Stimulated activated naive B cell treated with anti-CD40 and anti-IgM and Interleukin-4, amounts not matched to agents 10 μg/mL and 1 μg/mL and 100 μg/mL, for 72 hours (primary cell): Measurements from ENCODE around the gene SLC7A8.
"Not testable (repeated sequence)": the region's sequence is repeated elsewhere in the genome, so short reads cannot be mapped to it uniquely, and the experiment has no call there.

ENCODE experiments used
- ATAC-seq, 2 donors: fragments of 150-1000 bp; cut with Tn5 transposase; replicated peaks; 2 replicates each; pipeline ENCODE4 v1.10.0; 2021; ENCODE audit warnings: moderate library complexity in 1 of 2
- DNase-seq: peaks from one replicate; pipeline ENCODE4 v3.0.0; 2021
- H3K27ac Mint-ChIP-seq: one replicate; pipeline ENCODE4 v1.8.0; 2022; ENCODE audit warnings: mild to moderate bottlenecking, mixed read lengths
- H3K27me3 Mint-ChIP-seq, 2 donors: one replicate each; pipeline ENCODE4 v1.8.0; 2022; ENCODE audit warnings: mixed read lengths in 2 of 2
- H3K36me3 Mint-ChIP-seq, 2 donors: one replicate each; pipeline ENCODE4 v1.8.0; 2022; ENCODE audit warnings: mixed read lengths in 2 of 2, mild to moderate bottlenecking in 1 of 2
- H3K4me1 Mint-ChIP-seq, 2 donors: one replicate each; pipeline ENCODE4 v1.8.0; 2022; ENCODE audit warnings: mixed read lengths in 2 of 2, mild to moderate bottlenecking in 1 of 2
- H3K4me3 Mint-ChIP-seq, 2 donors: one replicate each; pipeline ENCODE4 v1.8.0; 2022; ENCODE audit warnings: mild to moderate bottlenecking in 2 of 2, mixed read lengths in 2 of 2, moderate library complexity in 1 of 2
- H3K9me3 Mint-ChIP-seq, 2 donors: one replicate each; pipeline ENCODE4 v1.8.0; 2022; ENCODE audit warnings: mixed read lengths in 2 of 2, mild to moderate bottlenecking in 1 of 2

The SLC7A8 gene

DNA sequence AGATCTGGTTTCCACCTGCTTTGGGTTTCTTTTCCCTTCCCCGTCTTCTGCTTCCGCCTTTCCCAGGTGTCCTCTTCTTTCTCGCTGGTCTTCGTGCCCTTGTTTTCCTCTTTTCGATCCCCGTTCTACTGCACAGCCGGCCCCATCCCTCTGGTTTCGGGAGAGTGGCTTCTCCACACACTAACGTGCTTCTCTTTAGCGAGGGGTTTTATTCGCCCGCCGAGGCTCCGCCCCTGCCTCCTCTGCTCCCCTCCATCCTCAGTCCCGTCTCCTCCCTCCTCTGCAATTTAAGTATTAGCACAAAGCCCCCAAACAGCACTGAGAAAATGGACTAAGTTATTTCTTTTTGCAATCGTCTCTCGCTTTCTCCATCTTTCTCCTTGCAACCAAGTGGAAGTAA is at the start of gene SLC7A8:
SLC7A8 (minus strand) TSS at position 182 of the 400 bp plus-strand sequence. CDS start 746 bp downstream, outside the sequence.
- Mint-ChIP-seq H3K4me3 (no peak within 1 kb of the TSS), H3K27me3 (peaks cover 12 to 32% of the 10 kb centered on the region in 2 donors), H3K27ac (no peak within 1 kb of the TSS), H3K36me3 (no peaks in the 10 kb centered on the region), H3K9me3 (no peaks in the 10 kb centered on the region), H3K4me1 (peaks cover 0 to 2% of the 10 kb centered on the region in 2 donors)
- ATAC-seq: peak; percentile 58 to 62
- DNase-seq: no peak

DNA sequence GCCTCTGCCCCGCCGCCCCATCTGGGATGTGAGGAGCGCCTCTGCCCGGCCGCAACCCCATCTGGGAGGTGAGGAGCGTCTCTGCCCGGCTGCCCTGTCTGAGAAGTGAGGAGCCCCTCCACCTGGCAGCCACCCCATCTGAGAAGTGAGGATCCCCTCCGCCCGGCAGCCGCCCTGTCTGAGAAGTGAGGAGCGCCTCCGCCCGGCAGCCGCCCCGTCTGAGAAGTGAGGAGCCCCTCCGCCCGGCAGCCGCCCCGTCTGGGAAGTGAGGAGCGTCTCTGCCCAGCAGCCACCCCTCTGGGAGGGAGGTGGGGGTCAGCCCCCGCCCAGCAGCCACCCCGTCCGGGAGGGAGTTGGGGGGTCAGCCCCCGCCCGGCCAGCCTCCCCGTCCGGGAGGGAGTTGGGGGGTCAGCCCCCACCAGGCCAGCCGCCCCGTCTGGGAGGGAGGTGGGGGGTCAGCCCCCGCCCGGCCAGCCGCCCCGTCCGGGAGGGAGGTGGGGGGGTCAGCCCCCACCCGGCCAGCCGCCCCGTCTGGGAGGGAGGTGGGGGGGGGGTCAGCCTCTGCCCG is 48.9 kb upstream of the SLC7A8 start:
- H3K9me3 Mint-ChIP-seq, H3K36me3 Mint-ChIP-seq, DNase-seq, H3K4me3 Mint-ChIP-seq, H3K4me1 Mint-ChIP-seq, ATAC-seq, H3K27ac Mint-ChIP-seq: not testable (repeated sequence)
- H3K27me3 Mint-ChIP-seq: peaks cover 3 to 10% of the 10 kb centered on the region in 2 donors

DNA sequence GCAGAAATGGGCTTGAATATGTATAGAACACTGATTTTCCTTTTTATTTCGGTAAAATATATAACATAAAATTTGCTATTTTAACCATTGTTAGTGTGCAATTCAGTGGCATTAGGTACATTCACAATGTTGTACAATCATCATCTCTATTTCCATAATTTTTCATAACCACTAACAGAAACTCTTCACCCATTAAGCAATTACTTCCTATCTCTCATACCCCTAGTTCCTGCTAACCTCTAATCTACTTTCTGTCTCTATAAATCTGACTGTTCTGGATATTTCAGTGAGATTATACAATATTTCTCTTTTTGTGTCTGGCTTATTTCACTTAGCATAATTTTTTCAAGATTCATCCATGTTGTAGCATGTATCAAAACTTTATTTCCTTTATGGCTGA is 45.4 kb upstream of the SLC7A8 start:
- ATAC-seq (no peak), DNase-seq (no peak)
- peaks cover 12 to 21% of the 10 kb centered on the region in 2 donors for H3K27me3 Mint-ChIP-seq
- no peak overlapping the region for H3K4me3 Mint-ChIP-seq
- H3K4me1 Mint-ChIP-seq: peaks cover 1 to 7% of the 10 kb centered on the region in 2 donors
- no peak overlapping the region for H3K27ac Mint-ChIP-seq
- H3K9me3 Mint-ChIP-seq: peaks cover 10 to 12% of the 10 kb centered on the region in 2 donors
- H3K36me3 Mint-ChIP-seq: no peaks in the 10 kb centered on the region

DNA sequence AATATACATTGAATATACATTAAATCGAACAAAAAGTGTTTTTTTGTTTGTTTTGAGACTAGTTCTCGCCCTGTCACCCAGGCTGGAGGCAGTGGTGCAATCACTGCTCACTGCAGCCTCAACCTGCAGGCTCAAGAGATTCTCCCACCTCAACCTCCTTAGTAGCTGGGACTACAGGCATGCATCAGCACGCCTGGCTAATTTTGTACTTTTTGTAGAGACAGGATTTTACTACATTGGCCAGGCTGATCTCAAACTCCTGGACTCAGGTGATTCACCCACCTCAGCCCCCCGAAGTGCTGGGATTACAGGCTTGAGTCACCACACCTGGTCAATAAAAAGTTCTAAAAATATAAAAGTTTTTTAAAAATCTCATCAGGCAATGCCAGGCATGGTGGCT is 44.1 kb upstream of the SLC7A8 start:
- peaks cover 12 to 21% of the 10 kb centered on the region in 2 donors for H3K27me3 Mint-ChIP-seq

DNA sequence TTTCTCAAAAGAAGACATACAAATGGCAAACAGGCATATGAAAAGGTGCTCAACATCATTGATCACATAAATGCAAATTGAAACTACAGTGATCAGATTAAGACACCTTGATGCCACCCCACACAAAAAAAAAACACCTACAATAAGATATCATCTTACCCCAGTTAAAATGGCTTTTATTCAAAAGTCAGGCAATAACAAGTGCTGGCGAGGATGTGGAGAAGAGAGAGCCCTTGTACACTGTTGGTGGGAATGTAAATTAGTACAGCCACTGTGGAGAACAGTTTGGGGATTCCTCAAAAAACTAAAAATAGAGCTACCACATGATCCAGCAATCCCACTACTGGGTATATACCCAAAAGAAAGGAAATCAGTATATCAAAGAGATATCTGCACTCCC is 41.5 kb upstream of the SLC7A8 start:
- Mint-ChIP-seq H3K27me3 (peaks cover 21 to 39% of the 10 kb centered on the region in 2 donors), H3K27ac (peak overlapping the region; percentile 76), H3K9me3 (peaks cover 10% of the 10 kb centered on the region in 2 donors)
- not testable (repeated sequence) for H3K4me1 Mint-ChIP-seq, H3K36me3 Mint-ChIP-seq, H3K4me3 Mint-ChIP-seq, ATAC-seq, DNase-seq

More for the DNA sequence above, 44.1 kb upstream of the SLC7A8 start:
- H3K27ac Mint-ChIP-seq: no peak overlapping the region
- DNase-seq (no peak), ATAC-seq (no peak)
- peaks cover 1 to 7% of the 10 kb centered on the region in 2 donors for H3K4me1 Mint-ChIP-seq
- no peaks in the 10 kb centered on the region for H3K36me3 Mint-ChIP-seq
- H3K9me3 Mint-ChIP-seq: peaks cover 10 to 12% of the 10 kb centered on the region in 2 donors
- H3K4me3 Mint-ChIP-seq: no peak overlapping the region

DNA sequence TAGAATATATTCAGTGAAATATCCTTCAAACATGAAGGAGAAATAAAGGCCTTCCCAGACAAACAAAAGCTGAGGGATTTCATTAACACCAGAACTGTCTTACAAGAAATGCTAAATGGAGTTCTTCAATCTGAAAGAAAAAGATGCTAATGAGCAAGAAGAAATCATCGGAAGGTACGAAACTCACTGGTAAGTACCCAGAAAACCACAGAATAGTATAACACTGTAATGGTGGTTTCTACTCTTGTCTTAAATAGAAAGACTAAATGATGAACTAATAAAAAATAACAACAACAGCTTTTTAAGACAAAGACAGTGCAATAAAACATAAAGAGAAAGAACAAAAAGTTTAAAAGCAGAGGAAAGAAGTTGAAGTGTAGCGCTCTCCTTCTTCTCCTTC is 35.6 kb upstream of the SLC7A8 start:
- Mint-ChIP-seq H3K4me3 (no peak overlapping the region), H3K4me1 (no peaks in the 10 kb centered on the region), H3K36me3 (peaks cover 3 to 6% of the 10 kb centered on the region in 2 donors), H3K27ac (no peak overlapping the region), H3K27me3 (peaks cover 42 to 62% of the 10 kb centered on the region in 2 donors), H3K9me3 (peaks cover 6 to 7% of the 10 kb centered on the region in 2 donors)
- no peak for ATAC-seq
- DNase-seq: no peak

DNA sequence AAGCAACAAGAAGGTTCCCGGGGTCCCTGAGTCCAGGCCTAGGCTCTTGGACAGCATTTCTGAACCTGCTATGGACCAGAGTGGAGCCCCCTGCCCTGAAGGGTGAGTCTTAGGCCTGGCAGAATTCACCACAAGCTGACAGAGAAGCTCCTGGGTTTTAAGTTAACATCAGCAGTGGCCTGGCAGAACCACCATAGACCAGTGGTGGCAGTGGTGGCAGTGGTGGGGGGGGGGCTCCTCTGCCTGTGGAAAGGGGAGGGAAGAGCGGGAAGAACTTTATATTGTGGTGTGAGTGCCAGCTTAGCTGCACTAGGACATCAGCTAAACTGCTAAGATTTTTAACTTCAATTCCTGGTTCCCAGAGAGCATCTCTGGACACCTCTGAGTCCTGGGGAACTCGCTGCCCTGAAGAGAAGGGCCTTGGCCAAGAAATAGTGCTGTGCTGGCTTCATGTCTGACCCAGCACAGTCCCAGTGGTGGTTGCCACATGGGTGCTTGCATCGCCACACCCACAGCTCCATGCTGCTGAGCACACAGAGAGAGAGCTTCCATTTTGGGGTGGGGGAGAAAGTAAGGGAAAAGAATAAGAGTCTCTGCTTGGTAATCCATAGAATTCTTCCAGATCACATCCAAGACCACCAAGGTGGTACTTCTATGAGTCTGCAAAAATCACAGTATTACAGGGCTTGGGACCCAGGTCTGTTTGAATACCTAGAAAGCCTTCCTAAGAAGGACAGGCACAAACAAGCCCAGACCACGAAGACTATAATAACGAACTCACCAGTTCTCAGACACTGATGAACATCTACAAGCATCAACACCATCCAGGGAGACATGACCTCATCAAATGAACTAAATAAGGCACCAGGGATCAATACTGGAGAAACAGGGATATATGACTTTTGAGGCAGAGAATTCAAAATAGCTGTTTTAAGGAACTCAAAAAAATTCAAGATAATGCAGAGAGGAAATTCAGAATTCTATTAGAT is 33.9 kb upstream of the SLC7A8 start:
- Mint-ChIP-seq H3K4me3 (no peak overlapping the region), H3K9me3 (peaks cover 6 to 7% of the 10 kb centered on the region in 2 donors), H3K27ac (no peak overlapping the region), H3K27me3 (peaks cover 45 to 65% of the 10 kb centered on the region in 2 donors), H3K4me1 (no peaks in the 10 kb centered on the region), H3K36me3 (peaks cover 3 to 6% of the 10 kb centered on the region in 2 donors)
- DNase-seq (no peak), ATAC-seq (no peak)

DNA sequence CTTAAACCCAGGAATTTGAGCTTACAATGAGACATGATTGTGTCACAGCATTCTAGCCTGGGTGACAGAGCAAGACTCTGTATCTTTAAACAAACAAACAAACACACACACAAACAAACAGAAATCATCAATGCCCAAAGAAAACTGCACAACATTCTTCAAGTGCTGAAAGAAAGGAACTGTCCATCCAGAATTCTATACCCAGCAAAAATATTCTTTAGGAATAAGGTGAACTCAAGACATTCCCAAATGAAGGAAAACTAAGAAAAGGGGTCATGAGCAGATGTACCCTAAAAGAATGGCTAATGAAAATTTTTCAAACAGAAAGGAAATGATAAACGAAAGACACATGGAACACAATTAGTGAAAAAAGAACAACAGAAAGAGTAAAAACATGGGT is 32.0 kb upstream of the SLC7A8 start:
- no peak for ATAC-seq
- no peak for DNase-seq
- Mint-ChIP-seq H3K4me1 (no peaks in the 10 kb centered on the region), H3K27ac (no peak overlapping the region), H3K4me3 (no peak overlapping the region), H3K9me3 (peaks cover 6 to 7% of the 10 kb centered on the region in 2 donors), H3K27me3 (peaks cover 43 to 58% of the 10 kb centered on the region in 2 donors), H3K36me3 (peaks cover 3 to 6% of the 10 kb centered on the region in 2 donors)

DNA sequence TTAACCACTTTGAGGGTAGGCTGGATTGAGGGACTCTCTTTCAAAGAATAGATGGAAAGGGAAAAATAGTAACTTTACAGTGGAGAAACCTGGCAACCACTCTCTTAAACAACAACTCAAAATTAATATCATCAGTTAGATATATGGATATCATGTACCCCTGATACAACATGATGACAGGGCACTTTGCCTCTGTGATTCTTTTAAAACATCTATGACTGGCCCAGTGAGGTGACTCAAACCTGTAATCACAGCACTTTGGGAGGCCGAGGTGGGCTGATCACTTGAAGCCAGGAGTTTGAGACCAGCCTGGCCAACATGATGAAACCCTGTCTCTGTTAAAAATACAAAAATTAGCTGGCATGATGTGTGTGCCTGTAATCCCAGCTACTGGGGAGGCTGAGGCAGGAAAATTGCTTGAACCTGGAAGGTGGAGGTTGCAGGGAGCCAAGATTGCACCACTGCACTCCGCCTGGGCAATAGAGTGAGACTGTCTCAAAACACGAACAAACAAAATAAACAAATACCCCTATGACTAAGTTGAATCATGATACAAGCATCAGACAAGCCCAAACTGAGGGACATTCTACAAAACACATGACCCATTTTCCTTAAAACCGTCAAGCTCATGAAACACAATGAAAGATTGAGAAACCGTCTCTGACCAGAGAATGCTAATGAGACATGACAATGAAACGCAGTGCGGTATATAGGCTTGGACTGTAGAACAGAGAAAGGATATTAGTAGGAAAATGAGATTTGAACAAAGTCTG is 26.4 kb upstream of the SLC7A8 start:
- H3K36me3 Mint-ChIP-seq: no peaks in the 10 kb centered on the region
- H3K4me3 Mint-ChIP-seq: no peak overlapping the region
- no peaks in the 10 kb centered on the region for H3K4me1 Mint-ChIP-seq
- no peak for ATAC-seq
- H3K27me3 Mint-ChIP-seq: peaks cover 21 to 36% of the 10 kb centered on the region in 2 donors
- no peaks in the 10 kb centered on the region for H3K9me3 Mint-ChIP-seq
- no peak for DNase-seq
- H3K27ac Mint-ChIP-seq: no peak overlapping the region

DNA sequence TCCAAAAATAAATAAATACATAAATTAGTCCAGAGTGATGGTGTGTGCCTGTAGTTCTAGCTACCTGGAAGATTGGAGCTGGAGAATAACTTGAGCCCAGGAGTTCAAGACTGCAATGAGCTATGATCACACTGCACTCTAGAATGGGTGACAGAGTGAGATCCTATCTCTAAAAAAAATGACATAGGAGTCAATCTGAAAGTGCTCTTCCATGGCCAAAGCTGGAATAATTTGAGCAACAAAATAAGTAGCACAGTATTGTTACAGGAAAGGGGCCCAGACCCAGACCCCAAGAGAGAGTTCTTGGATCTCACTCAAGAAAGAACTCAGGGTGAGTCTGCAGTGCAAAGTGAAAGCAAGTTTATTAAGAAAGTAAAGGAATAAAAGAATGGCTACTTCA is 24.9 kb upstream of the SLC7A8 start:
- Mint-ChIP-seq H3K9me3 (no peaks in the 10 kb centered on the region), H3K36me3 (no peaks in the 10 kb centered on the region), H3K27me3 (peaks cover 21 to 35% of the 10 kb centered on the region in 2 donors), H3K4me3 (no peak overlapping the region), H3K4me1 (no peaks in the 10 kb centered on the region), H3K27ac (no peak overlapping the region)
- no peak for ATAC-seq
- DNase-seq: no peak

DNA sequence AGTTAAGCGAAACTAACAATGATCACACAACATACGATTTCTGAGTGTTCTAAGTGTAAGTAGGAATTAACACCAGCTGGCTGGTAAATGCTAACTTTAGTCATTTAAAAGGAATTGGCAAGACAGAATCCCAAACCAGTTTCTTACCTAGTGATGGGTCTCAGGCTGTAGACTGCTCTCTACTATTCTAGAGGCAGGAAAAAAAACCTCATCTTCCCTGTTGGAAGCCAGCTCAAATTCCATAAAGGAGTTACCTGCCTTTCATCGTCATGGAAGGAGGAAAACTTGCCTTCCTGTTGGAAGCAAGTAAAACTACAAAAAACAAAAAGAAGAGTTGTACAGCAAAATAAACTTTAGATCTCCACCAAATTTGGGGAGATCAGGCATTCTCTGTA is 23.7 kb upstream of the SLC7A8 start:
- Mint-ChIP-seq H3K4me1 (no peaks in the 10 kb centered on the region), H3K9me3 (no peaks in the 10 kb centered on the region), H3K4me3 (no peak overlapping the region), H3K36me3 (no peaks in the 10 kb centered on the region), H3K27me3 (peaks cover 20 to 33% of the 10 kb centered on the region in 2 donors), H3K27ac (no peak overlapping the region)
- DNase-seq (no peak), ATAC-seq (no peak)

DNA sequence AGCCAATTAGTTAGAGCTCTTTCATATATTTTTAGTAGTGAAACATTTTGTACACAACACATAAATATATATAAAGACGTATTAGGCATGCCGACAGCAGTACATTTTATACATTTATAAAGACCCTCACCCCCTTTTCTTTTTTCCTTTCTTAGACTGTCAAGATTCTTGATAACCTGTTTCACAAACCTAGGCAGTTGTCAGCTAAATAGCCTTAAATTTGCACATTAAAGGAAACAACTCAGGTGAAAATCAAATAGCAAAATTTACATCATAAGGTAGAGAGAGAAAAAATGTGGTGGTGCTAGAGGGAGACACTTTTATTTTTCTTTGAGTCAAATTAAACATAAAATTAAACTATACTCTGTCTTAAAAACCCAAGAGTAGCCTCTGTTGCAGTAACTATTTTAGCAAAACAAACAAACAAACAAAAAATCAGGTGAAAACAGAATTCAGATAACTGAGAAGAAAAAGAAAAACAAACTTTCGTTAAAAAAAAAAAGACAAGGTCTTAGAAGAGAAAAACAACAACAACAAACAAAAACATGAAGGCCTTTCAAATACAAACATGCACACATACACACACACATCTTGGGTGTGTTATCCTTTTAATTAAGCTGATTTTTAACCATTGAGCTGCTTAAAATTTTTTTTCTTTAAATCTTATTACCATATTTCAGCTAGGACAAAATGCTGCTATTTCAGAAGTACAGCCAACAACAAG is 23.1 kb upstream of the SLC7A8 start:
- Mint-ChIP-seq H3K4me1 (no peaks in the 10 kb centered on the region), H3K36me3 (no peaks in the 10 kb centered on the region), H3K27me3 (peaks cover 20 to 33% of the 10 kb centered on the region in 2 donors), H3K4me3 (no peak overlapping the region), H3K27ac (no peak overlapping the region), H3K9me3 (no peaks in the 10 kb centered on the region)
- ATAC-seq (no peak), DNase-seq (no peak)

DNA sequence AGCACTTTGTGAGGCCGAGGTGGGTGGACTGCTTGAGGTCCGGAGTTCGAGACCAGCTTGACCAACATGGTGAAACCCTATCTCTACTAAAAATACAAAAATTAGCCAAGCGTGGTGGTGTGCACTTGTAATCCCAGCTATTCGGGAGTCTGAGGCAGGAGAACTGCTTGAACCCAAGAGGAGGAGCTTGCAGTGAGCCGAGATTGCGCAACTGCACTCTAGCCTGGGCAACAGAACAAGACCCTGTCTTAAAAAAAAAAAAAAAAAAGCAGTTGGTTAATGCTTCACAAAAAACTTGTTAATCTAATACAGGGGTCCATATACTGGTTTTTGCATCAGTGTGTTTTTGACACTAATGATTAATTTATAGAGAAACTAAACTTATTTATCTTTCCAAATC is 18.5 kb upstream of the SLC7A8 start:
- no peak overlapping the region for H3K27ac Mint-ChIP-seq
- H3K4me1 Mint-ChIP-seq: no peaks in the 10 kb centered on the region
- no peak overlapping the region for H3K4me3 Mint-ChIP-seq
- DNase-seq (no peak), ATAC-seq (no peak)
- H3K36me3 Mint-ChIP-seq: no peaks in the 10 kb centered on the region
- H3K27me3 Mint-ChIP-seq: peaks cover 6 to 8% of the 10 kb centered on the region in 2 donors
- H3K9me3 Mint-ChIP-seq: no peaks in the 10 kb centered on the region

DNA sequence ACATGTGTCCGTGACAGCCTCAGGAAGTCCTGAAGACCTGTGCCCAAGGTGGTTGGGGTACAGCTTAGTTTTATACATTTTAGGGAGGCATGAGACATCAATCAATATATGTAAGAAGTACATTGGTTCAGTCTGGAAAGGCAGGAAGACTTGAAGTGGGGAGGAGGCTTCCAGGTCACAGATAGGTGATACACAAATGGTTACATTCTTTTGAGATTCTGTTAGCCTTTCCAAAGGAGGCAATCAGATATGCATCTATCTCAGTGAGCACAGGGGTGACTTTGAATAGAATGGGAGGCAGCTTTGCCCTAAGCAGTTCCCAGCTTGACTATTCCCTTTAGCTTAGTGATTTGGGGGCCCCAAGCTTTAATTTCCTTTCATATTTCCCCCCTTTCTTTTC is 15.7 kb upstream of the SLC7A8 start:
- not testable (repeated sequence) for H3K4me3 Mint-ChIP-seq, H3K9me3 Mint-ChIP-seq, H3K4me1 Mint-ChIP-seq, DNase-seq, H3K36me3 Mint-ChIP-seq, ATAC-seq
- Mint-ChIP-seq H3K27me3 (peaks cover 7 to 11% of the 10 kb centered on the region in 2 donors), H3K27ac (peak overlapping the region; percentile 11)
